GM20431 (cell line): ENCODE measurements around the gene SSH2.
"Not testable (repeated sequence)": the region's sequence is repeated elsewhere in the genome, so short reads cannot be mapped to it uniquely, and the experiment has no call there.

Experiments
- in situ Hi-C: fragments of 300-500 bp; cut with MseI, MboI; formaldehyde crosslinking; loops from one replicate; pipeline ENCODE4 v1.15.0; 2020; ENCODE audit warnings: low sequenced_read_pairs; ENCODE audit not compliant: unreplicated experiment

The SSH2 gene

GRCh38 chr17:29929533-29930408, at the start of gene SSH2:
SSH2 (minus strand) TSS chr17:29930228; CDS start chr17:29930000, 228 bp downstream.
- in situ Hi-C loops = loop anchor here (10.0 to 25.0 kb wide), 2 partner anchors 125 to 292 kb away; no protein-coding TSS in a partner anchor

GRCh38 chr17:29977836-29978235, 47.8 kb upstream of the SSH2 start:
- in situ Hi-C loops = no loop called here

GRCh38 chr17:29973005-29973404, 43.0 kb upstream of the SSH2 start:
- in situ Hi-C loops = no loop called here

- in situ Hi-C loops = no loop called here
Observed at GRCh38 chr17:29972277-29972676, 42.2 kb upstream of the SSH2 start.

- in situ Hi-C loops = no loop called here
Observed at GRCh38 chr17:29968271-29968670, 38.2 kb upstream of the SSH2 start.

- in situ Hi-C loops = no loop called here
Observed at GRCh38 chr17:29962656-29963055, 32.6 kb upstream of the SSH2 start.

GRCh38 chr17:29959658-29960337, 29.8 kb upstream of the SSH2 start:
- in situ Hi-C loops = no loop called here

- in situ Hi-C loops = no loop called here
Observed at GRCh38 chr17:29958947-29959657, 29.1 kb upstream of the SSH2 start.

- in situ Hi-C loops = not testable (repeated sequence)
Observed at GRCh38 chr17:29957488-29957887, 27.5 kb upstream of the SSH2 start.

GRCh38 chr17:29956225-29956624, 26.2 kb upstream of the SSH2 start:
- in situ Hi-C loops = no loop called here

- in situ Hi-C loops = no loop called here
Observed at GRCh38 chr17:29954405-29954804, 24.4 kb upstream of the SSH2 start.

- in situ Hi-C loops = loop anchor here (25.0 kb wide), 1 partner anchor 312 kb away; no protein-coding TSS in a partner anchor
Observed at GRCh38 chr17:29949696-29950095, 19.7 kb upstream of the SSH2 start.

GRCh38 chr17:29948448-29949215, 18.6 kb upstream of the SSH2 start:
- in situ Hi-C loops = loop anchor here (25.0 kb wide), 1 partner anchor 311 kb away; no protein-coding TSS in a partner anchor

GRCh38 chr17:29945281-29945680, 15.3 kb upstream of the SSH2 start:
- in situ Hi-C loops = loop anchor here (25.0 kb wide), 1 partner anchor 308 kb away; no protein-coding TSS in a partner anchor

GRCh38 chr17:29941334-29941733, 11.3 kb upstream of the SSH2 start, which contains the start of gene EFCAB5:
EFCAB5 (plus strand) TSS chr17:29941634; CDS start chr17:29941797, 163 bp downstream.
- in situ Hi-C loops = loop anchor here (25.0 kb wide), 1 partner anchor 304 kb away; no protein-coding TSS in a partner anchor

- in situ Hi-C loops = loop anchor here (10.0 to 25.0 kb wide), 2 partner anchors 132 to 299 kb away; no protein-coding TSS in a partner anchor
Observed at GRCh38 chr17:29936724-29937123, 6.7 kb upstream of the SSH2 start.

- in situ Hi-C loops = loop anchor here (10.0 to 25.0 kb wide), 2 partner anchors 131 to 299 kb away; no protein-coding TSS in a partner anchor
Observed at GRCh38 chr17:29935909-29936308, 5.9 kb upstream of the SSH2 start.

- in situ Hi-C loops = loop anchor here (10.0 to 25.0 kb wide), 2 partner anchors 129 to 296 kb away; no protein-coding TSS in a partner anchor
Observed at GRCh38 chr17:29933379-29933778, 3.4 kb upstream of the SSH2 start.
